Epithelial cell of esophagus (primary cell): ENCODE results near the gene CCDC152.
A peak's percentile ranks its signal among the peaks of the same experiment; 100 is the strongest.

Source experiments
- DNase-seq: peaks from one replicate; pipeline ENCODE4 v3.0.0; 2010; ENCODE audit warnings: low read depth
- H3K4me3 ChIP-seq: 2 replicates; pipeline ENCODE4 v1.5.1; 2011; ENCODE audit warnings: mild to moderate bottlenecking, low read length, control low read depth
- CTCF ChIP-seq: IDR thresholded peaks from 2 replicates; pipeline ENCODE4 v1.5.1; 2011; ENCODE audit warnings: low read depth, mild to moderate bottlenecking, low read length, control low read depth, inconsistent platforms; ENCODE audit not compliant: insufficient read depth; ENCODE audit errors: missing control alignments

Gene CCDC152

DNA sequence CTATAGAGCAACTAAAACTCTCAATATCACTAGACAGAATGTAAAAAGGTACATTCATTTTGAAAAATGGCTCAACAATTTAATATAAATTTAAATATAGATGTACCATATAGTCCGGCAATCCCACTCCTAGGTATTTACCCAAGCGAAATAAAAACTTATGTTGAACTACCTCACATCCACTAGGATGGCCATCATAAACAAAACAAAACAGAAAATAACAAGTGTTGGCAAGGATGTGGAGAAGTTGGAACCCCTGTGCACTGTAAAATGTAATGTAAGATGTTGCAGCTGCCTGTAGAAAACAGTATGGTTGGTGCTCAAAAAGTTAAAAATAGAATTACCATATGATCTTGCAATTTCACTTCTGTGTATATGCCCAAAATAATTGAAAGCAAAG, 91.9 kb downstream of the CCDC152 start:
- H3K4me3 ChIP-seq, result no peak overlapping the region
- TF ChIP-seq CTCF, result no peak
- no peak for DNase-seq

GRCh38 chr5:42851481-42851880, 94.9 kb downstream of the CCDC152 start:
- no peak overlapping the region for H3K4me3 ChIP-seq
- peak; percentile 68 for DNase-seq
- no peak for TF ChIP-seq CTCF
